Placental pericyte (primary cell): ENCODE measurements around the gene MAP1LC3C. TPM values are rescaled to one million over a fixed set of nuclear protein-coding genes. Genes with fewer than 3 reads are reported as not detected.

Experiments used
- total RNA-seq: library from RNA; depleted of rRNA; stranded (reverse); fragments of >200 nt; gene quantifications from 2 replicates; pipeline ENCODE4 v1.2.3, GENCODE V29; 2012

Gene MAP1LC3C
- total RNA-seq = 0.14 and 0.22 TPM in 2 replicates

DNA sequence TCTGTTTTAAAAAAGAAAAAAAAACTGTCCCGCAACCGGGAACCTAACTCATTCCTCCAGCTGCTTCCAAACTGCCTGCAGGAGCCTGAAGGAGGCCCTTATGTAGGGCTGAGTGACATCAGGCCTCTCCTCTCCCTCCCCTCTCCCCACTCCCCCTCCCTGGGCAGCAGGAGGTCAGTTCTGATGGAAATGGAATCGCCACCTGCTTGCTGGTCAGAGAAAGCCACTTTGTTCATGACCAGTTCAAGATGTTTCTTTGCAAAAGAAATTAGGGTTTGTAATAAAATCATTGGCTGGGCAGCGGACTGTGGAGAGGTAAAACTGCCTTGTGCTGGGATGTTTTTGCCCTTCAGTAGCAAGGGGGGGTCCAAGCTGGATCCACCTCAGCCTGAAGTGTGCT, at the start of gene MAP1LC3C:
Gene MAP1LC3C, minus strand, starts transcription at position 73 of the 400 bp plus-strand sequence. CDS start 90 bp downstream, outside the sequence.

GRCh38 chr1:241957692-241958494, 41.0 kb downstream of the MAP1LC3C start, which contains the start of gene BECN2:
BECN2 (plus strand) TSS chr1:241957767; CDS start chr1:241957767, 0 bp downstream.

Other genes with a start within 250 kb of the MAP1LC3C start
- 2.8 and 23.8 TPM in 2 replicates for gene EXO1, start 150.9 kb downstream of the MAP1LC3C start, total RNA-seq
- gene BECN2, start 41.3 kb downstream of the MAP1LC3C start, total RNA-seq = not detected in 2 replicates